ENCODE measurements around the gene TULP4. TPM values are rescaled to one million over a fixed set of nuclear protein-coding genes. Genes with fewer than 3 reads are reported as not detected.

The TULP4 gene
- total RNA-seq, 4 donors from 2014 or later = 59.8 to 99.2 (median 88.6) TPM

DNA sequence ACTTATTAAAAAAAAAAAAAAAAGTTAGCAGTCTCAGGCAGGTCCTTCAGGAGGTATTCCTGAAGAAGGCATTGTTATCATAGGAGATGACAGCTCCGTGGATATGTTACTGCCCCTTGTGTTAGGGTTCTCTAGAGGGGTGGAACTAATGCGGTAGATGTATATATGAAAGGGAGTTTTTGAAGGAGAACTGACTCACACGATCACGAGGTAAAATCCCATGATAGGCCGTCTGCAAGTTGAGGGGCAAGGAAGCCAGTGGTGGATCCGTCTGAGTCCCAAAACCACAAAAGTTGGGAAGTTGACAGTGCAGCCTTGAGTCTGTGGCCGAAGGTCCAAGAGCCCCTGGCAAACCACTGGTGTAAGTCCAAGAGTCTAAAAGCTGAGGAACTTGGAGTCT, 103.4 kb downstream of the TULP4 start:
- in situ Hi-C loops (cut with MboI; ENCODE audit: low sequenced_read_pairs in 4 of 4) = no loop called here
- DNase-seq (no peak), ATAC-seq (no peak)
- Histone ChIP-seq H3K4me1 (peaks cover 0 to 3% of the 10 kb centered on the region in 2 donors), H3K4me3 (no peak overlapping the region), H3K27me3 (no peaks in the 10 kb centered on the region), H3K27ac (no peak overlapping the region), H3K9me3 (no peaks in the 10 kb centered on the region), H3K36me3 (peaks cover 0 to 5% of the 10 kb centered on the region in 2 donors)
- intact Hi-C loops (cut with DNase I; ENCODE audit: low total_unique reads) = no loop called here
- TF ChIP-seq, protein P1, sequence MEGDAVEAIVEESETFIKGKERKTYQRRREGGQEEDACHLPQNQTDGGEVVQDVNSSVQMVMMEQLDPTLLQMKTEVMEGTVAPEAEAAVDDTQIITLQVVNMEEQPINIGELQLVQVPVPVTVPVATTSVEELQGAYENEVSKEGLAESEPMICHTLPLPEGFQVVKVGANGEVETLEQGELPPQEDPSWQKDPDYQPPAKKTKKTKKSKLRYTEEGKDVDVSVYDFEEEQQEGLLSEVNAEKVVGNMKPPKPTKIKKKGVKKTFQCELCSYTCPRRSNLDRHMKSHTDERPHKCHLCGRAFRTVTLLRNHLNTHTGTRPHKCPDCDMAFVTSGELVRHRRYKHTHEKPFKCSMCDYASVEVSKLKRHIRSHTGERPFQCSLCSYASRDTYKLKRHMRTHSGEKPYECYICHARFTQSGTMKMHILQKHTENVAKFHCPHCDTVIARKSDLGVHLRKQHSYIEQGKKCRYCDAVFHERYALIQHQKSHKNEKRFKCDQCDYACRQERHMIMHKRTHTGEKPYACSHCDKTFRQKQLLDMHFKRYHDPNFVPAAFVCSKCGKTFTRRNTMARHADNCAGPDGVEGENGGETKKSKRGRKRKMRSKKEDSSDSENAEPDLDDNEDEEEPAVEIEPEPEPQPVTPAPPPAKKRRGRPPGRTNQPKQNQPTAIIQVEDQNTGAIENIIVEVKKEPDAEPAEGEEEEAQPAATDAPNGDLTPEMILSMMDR (IDR thresholded peaks at IDR 0.05 in 4 of 5, conservative IDR thresholded peaks at IDR 0.05 in 1 of 5) = no peak
- TF ChIP-seq POLR2A (IDR thresholded peaks at IDR 0.05) = no peak

DNA sequence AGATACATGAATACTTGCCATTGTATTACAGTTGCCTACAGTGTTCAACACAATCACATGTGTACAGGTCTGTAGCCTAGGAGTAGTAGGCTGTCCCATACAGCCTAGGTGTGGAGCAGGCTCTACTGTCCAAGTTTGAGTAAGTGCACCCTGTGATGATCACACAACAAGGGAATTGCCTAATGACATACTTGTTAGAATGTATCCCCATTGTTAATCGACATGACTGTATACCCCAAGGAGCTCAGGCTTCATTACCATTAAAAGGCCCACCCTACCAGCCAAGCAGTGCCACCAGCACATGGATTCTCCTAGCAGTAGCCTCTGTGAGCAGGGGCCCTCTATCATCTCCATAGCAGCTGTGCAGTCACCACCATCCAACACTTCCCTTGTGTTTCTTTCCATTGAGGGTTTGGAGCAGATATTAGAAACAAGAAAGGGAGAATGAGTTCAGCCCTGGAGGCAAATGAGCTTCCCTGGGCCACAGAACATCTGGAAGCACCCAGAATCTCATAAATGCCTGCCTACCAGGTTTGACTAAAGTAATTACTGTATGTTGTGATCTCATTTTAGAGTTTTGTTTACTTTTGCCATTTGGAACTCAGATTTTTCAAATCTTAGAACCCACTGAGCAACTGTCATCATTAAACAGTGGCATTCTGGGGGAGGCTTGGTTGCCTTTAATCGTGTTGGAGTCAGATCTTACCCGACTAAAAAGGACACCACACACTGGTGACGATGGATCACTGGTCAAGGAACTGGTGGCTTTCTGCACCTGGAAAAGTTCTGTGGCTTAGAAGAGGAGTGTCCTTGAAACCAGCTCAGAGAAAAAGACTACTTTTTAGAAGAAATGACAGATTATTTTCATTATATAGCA, 104.9 kb downstream of the TULP4 start:
- no peak for ATAC-seq
- Histone ChIP-seq H3K27me3 (no peaks in the 10 kb centered on the region), H3K27ac (no peak overlapping the region), H3K9me3 (no peaks in the 10 kb centered on the region), H3K36me3 (peaks cover 0 to 5% of the 10 kb centered on the region in 2 donors), H3K4me3 (no peak overlapping the region), H3K4me1 (no peaks in the 10 kb centered on the region)
- TF ChIP-seq POLR2A (IDR thresholded peaks at IDR 0.05) = no peak
- TF ChIP-seq, protein P1 (IDR thresholded peaks at IDR 0.05 in 4 of 5, conservative IDR thresholded peaks at IDR 0.05 in 1 of 5) = no peak
- intact Hi-C loops (cut with DNase I; ENCODE audit: low total_unique reads) = no loop called here
- no peak for DNase-seq
- in situ Hi-C loops (cut with MboI; ENCODE audit: low sequenced_read_pairs in 4 of 4) = no loop called here

DNA sequence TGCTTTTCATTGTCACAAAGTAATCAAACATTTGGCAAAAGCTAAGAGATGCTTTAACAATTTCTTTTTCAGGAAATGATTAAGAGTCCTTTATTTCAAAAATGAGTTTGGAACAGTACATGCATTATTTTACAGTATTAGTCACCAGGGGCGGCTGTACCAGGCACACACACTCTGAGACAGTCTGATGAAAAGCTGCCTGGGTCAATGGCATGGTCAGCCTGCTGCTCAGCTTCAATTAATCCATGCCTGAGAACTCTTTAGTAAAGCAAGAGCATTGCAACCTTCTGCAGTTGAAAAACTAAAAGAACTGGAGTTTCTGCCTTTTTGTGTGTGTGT, 105.5 kb downstream of the TULP4 start:
- intact Hi-C loops (cut with DNase I; ENCODE audit: low total_unique reads) = no loop called here

DNA sequence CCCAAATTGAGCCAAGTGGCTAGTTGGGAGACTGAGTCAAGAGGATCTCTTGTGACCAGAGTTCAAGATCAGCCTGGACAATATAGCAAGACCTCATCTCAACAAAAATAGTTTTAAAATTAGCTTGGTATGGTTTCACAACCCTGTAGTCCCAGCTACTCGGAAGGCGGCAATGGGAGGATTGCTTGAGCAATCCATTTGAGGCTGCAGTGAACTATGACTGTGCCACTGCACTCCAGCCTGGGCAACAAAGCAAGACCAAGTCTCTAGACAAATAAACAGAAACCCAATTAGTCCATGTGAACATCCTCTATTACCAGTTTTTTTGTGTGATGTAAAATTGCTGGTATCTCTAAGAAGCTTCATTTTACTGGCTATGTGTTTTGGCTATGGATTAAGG, 106.2 kb downstream of the TULP4 start:
- ATAC-seq (no peak), DNase-seq (no peak)
- intact Hi-C loops (cut with DNase I; ENCODE audit: low total_unique reads) = no loop called here
- no peak for TF ChIP-seq POLR2A (IDR thresholded peaks at IDR 0.05)
- TF ChIP-seq, protein P1 (IDR thresholded peaks at IDR 0.05 in 4 of 5, conservative IDR thresholded peaks at IDR 0.05 in 1 of 5) = no peak
- H3K36me3 ChIP-seq = peaks cover 0 to 5% of the 10 kb centered on the region in 2 donors
- in situ Hi-C loops (cut with MboI; ENCODE audit: low sequenced_read_pairs in 4 of 4) = no loop called here
- H3K27me3 ChIP-seq = no peaks in the 10 kb centered on the region
- H3K27ac ChIP-seq = no peak overlapping the region
- H3K4me1 ChIP-seq = no peaks in the 10 kb centered on the region
- no peaks in the 10 kb centered on the region for H3K9me3 ChIP-seq
- H3K4me3 ChIP-seq = no peak overlapping the region

More for the DNA sequence above, 105.5 kb downstream of the TULP4 start:
- H3K4me3 ChIP-seq = no peak overlapping the region
- H3K27me3 ChIP-seq = no peaks in the 10 kb centered on the region
- no peaks in the 10 kb centered on the region for H3K4me1 ChIP-seq
- no peak overlapping the region for H3K27ac ChIP-seq
- TF ChIP-seq, protein P1 (IDR thresholded peaks at IDR 0.05 in 4 of 5, conservative IDR thresholded peaks at IDR 0.05 in 1 of 5) = no peak
- no peak for TF ChIP-seq POLR2A (IDR thresholded peaks at IDR 0.05)
- DNase-seq (no peak), ATAC-seq (no peak)
- H3K36me3 ChIP-seq = peaks cover 0 to 5% of the 10 kb centered on the region in 2 donors
- in situ Hi-C loops (cut with MboI; ENCODE audit: low sequenced_read_pairs in 4 of 4) = no loop called here
- no peaks in the 10 kb centered on the region for H3K9me3 ChIP-seq

All from gastrocnemius medialis (tissue), 4 donors.